ENCODE data around the gene RNF130.

The RNF130 gene

GRCh38 chr5:180068519-180069090 lies 3.0 kb downstream of the RNF130 start:
- DNase-seq (ENCODE audit: extremely low spot score, insufficient read length, low read depth), result no peak
- no peak for FAIRE-seq

DNA sequence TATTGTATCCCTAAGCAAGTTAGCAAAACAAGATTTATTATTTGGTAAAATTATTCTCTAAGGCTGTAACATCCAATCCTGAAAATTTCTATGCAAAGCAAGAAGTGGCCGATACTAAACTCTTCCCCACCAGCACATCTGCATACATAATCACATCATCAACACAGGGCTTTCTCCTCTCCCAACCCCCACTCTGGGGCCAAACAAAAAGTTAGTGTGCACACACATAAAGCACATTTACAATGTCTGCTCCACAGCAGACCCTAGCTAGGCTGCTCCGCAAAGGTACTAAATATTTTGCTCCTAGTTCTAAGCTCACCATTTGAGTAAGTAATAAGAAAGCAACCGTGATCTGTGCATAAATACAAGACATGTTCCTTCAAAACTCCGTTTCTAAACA lies 3.6 kb downstream of the RNF130 start:
- no peak for FAIRE-seq
- no peak for DNase-seq (ENCODE audit: extremely low spot score, insufficient read length, low read depth)

DNA sequence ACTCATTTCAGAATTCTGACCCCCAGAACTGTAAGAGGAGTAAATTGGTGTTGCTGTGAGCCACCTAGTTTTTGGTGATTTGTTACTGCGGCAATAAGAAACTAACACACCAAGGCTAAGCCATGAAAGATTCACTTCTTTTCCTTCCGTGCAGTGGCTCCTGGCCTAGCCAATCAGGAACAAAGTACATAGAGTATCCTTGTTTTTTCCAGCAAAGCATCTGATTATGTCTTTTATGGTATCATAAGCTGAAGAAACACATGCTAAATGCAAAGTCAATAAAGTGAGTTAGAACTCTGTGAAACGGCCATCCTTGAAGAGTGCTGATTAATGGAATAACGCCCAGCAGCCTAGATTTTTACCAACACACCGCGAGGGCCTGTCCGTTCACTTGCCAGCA lies 11.4 kb downstream of the RNF130 start:
- no peak for FAIRE-seq

GRCh38 chr5:180059326-180059725 lies 12.2 kb downstream of the RNF130 start:
- FAIRE-seq (no peak), DNase-seq (ENCODE audit: extremely low spot score, insufficient read length, low read depth) (no peak)

More for the DNA sequence above, 11.4 kb downstream of the RNF130 start:
- DNase-seq (ENCODE audit: extremely low spot score, insufficient read length, low read depth), result no peak

GRCh38 chr5:180056153-180056552 lies 15.4 kb downstream of the RNF130 start:
- DNase-seq (ENCODE audit: extremely low spot score, insufficient read length, low read depth), result no peak
- FAIRE-seq, result no peak

DNA sequence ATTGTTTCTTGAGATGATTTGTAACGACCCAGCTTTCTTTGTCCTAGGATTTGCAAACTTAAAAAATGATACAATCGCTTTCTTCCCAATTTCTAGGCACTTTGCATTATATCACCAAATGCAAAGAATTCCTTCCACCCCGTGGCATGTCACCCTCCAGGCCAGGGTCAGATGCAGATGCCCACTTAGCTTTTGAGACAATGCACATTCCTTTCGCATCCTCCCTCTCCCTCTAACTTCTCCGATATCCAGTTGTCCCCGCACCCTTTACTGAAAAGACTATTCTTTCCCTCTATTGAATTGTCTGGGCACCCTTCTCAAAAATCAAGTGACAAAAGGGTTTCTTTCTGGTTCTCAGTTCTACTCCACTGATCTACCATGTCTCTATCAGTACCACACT lies 17.3 kb downstream of the RNF130 start:
- FAIRE-seq (no peak), DNase-seq (ENCODE audit: extremely low spot score, insufficient read length, low read depth) (no peak)

DNA sequence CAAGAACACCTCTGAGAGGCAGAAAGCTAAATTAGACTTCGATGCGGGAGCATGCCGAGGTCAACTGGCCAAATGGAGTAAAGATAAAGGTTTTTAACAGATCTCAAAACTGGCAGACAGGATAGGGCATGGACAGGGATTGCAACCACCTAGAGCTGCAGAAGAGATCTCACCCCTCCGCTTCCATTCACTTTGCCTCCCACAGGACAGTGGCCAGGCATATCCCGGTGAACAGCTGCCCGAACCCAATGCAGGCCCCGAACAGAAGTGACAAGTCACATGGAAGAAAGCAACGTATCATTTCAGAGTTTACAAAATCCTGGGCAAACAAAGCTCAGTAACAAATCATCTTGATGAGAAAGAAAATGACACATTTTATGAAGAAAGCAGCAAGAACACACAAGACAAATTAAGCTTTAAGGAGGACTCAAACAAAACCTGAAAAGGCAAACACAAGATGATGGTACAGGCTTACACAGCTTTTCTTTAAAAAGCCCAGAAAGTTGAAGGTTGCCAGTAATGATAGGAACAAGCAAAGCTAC lies 18.4 kb downstream of the RNF130 start:
- no peak for FAIRE-seq
- DNase-seq (ENCODE audit: extremely low spot score, insufficient read length, low read depth), result no peak

DNA sequence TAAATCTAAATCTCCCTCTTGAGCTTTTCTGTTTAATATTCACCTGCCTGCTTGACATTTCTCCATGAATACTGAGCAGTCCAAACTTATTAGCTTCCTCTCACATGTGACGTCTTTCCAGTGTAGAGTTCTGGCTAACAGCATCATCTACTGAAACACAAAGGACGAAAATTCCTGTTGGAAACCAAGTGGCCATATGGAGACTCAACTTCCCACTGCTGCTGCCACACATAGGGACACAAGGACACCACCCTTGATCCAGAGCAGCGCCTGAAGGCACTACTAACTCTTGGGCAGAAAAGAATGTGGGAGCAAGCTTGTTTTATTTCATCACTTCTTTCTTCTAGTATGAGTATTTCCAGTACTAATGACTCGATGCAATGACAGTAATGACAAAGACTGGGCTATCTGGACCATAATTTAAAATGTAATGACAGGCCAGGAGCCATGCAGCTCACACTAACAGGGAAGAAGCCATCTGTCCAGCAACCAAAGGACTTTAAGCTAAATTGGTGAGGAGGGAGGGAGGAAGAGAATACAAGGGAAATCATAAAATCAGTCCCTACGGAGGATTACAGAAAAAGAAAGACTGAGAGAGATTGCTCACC lies 19.2 kb downstream of the RNF130 start:
- FAIRE-seq (no peak), DNase-seq (ENCODE audit: extremely low spot score, insufficient read length, low read depth) (no peak)

DNA sequence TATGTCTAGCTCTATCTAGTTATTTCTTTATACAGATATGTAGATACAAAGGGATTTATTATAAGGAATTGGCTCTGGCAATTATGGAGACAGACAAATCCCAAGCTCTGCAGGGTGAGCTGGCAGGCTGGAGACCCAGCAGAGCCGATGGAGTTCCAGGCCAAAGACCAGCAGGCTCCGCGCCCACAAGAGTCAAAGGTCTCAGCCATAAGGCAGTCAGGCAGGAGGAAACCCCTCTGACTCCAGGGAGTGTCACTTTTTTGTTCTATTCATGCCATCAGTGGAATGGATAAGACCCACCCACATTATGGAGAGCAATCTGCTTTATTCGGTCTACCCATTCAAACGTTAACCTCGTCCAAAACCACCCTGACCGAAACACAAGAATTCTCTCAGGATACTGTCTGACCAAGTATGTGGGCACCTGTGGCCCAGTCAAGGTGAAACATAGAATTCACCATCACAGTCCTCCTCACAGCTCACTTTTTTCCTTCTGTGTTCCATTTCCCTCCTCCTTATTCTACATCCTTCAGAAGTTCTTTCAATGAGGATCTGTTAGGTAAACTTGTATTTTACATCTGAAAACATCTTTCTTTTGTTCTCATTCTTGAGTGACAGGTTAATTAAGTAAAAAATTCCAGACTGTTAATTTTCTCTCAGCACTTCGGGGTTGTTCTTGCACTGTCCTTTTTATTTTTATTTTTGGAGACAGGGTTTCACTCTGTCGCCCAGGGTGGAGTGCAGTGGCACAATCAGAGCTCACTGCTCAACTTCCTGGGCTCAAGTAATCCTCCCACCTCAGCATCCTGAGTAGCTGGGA lies 21.2 kb downstream of the RNF130 start:
- DNase-seq (ENCODE audit: extremely low spot score, insufficient read length, low read depth), result no peak
- FAIRE-seq, result no peak

GRCh38 chr5:180049185-180049548 lies 22.4 kb downstream of the RNF130 start:
- DNase-seq (ENCODE audit: extremely low spot score, insufficient read length, low read depth) (no peak), FAIRE-seq (no peak)

DNA sequence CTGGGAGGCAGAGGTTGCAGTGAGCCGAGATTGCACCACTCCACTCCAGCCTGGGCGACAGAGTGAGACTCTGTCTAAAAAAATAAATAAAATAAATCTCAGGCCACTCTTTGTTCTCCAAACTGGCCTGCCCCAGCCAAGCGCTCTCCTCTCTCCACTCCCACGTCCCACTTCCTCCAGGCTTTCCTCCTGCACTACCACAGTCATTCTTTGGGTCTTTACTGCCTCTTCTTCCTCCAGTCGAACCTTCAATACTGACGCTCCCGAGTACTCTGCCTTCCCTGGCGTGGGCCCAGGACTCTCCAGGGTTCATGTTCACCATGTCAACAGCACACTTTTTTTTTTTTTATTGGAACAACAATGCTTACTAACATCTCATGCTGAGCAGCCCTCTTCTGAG lies 23.9 kb downstream of the RNF130 start:
- FAIRE-seq (no peak), DNase-seq (ENCODE audit: extremely low spot score, insufficient read length, low read depth) (no peak)

GRCh38 chr5:180046656-180047055 lies 24.9 kb downstream of the RNF130 start:
- DNase-seq (ENCODE audit: extremely low spot score, insufficient read length, low read depth) (no peak), FAIRE-seq (no peak)

DNA sequence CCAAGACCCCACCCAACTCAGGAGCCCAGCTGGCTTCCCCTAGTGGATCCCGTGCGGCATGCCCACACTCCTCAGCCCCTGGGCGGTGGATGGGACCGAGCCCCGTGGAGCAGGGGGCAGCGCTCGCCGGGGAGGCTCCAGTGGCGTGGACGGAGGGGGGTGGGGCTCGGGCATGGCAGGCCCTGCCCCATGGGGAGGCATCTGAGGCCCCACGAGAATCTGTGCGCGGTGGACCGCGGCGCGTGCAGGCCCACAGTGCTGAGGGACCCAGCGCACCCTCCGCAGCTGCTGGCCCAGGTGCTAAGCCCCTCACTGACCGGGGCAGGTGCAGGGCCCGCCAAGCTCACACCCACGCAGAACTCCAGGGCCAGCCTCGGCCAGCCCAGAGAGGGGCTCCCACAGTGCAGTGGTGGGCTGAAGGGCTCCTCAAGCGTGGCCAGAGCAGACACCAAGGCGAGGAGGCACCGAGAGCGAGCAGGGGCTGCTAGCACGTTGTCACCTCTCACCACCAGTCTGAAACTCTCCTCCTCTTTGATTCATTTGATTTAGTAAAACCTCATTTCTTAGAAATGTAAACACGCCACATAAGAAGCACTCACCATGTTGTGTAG lies 25.6 kb downstream of the RNF130 start:
- no peak for DNase-seq (ENCODE audit: extremely low spot score, insufficient read length, low read depth)
- no peak for FAIRE-seq

DNA sequence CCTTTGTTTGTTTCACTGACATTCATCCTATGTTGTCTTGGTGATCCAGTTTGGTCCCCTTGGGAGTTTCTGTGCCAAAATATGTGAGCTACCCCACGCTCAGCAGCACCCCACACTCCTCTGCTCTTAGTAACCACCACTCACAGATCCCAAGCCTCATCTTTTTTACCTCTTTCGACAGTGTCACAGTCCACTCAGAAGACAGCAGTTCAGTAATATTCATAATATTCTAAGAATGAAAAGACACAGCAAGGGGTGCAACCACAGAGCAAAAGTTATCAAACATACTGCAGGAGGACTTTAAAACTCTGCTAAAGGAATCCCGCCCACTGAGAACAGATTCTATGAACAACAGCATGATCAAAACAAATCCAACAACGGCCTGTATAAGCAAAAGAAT lies 28.2 kb downstream of the RNF130 start:
- no peak for DNase-seq (ENCODE audit: extremely low spot score, insufficient read length, low read depth)
- FAIRE-seq, result no peak

DNA sequence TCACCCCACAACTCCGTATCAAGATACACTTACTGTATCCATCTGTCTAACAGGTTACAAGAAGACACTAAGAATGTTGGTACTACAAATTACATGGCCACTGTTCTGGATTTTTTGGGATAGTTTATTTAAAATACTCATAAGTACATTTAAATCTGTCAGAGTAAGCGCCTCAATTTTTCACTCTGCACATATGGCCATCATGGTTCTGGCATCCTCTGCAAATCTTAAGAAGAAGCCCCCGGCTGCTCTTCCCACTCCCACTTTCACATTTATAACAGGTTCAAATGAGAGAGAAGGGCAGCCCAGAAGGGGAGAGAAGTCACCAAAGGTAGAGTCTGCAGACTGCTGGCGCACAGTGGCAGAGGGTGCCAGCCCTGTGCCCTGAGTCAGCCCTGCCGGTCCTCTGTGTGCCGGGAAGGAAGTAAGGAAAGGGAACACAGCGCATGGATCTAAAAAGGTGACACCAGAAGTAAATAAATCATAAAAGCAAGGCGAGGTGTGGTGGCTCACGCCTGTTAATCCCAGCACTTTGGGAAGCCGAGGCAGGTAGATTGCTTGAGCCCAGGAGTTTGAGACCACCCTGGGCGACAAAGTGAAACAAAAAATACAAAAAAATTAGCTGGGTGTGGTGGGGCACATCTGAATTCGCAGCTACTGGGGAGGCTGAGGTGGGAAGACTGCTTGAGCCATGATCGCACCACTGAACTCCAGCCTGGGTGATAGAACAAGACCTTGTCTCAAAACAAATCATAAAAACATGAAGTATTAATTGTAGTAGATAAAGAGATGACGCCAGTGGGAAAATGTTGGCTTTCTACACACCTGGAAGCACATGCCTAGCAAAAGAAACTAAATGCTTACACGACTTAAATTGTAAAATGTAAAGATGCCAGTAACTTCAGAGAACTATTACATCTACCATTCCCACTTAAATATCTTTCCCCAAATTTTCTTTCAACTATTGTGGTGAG lies 30.0 kb downstream of the RNF130 start:
- FAIRE-seq, result no peak
- no peak for DNase-seq (ENCODE audit: extremely low spot score, insufficient read length, low read depth)

DNA sequence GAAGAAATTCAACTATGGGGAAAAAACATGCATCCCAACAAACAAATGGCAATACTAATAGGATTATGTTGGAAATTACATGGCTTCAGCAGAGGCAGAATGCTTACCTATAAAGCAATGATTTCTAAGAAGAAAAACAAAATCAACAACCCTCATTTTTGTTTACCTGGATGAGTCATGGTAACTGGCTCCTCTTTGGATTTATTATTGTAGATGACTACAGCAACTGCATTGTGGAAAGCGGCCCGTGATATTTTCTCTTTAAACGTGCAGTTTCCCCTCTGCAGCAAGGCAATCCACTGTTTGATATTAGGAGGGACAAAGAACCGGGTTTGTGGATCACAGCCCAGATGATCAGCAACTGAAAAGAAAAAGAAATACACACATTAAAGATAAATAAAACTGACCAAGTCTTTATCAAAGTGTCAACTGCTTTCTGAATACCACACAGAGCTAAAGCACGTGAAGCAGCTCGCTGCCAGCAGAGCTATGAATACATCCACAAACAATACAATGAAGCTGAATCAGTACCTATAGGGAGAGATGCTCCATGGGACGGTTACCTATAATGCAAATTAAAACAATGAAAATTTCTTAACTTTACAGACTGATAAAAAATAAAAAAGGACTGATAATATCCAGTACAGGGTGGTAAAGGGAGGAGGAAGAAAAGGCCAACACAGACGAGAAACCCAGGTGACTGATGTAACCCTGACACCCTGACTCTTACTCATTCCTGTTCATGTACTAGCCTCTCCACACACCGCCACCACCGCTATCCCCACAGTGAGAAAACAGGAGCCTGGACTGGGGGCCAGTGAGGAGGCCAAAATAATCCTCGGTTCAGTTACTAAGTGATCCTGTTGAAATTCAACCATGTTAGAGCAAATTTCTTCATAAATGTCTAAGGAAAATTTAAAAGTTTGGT lies 31.0 kb downstream of the RNF130 start:
- DNase-seq (ENCODE audit: extremely low spot score, insufficient read length, low read depth) (no peak), FAIRE-seq (no peak)

DNA sequence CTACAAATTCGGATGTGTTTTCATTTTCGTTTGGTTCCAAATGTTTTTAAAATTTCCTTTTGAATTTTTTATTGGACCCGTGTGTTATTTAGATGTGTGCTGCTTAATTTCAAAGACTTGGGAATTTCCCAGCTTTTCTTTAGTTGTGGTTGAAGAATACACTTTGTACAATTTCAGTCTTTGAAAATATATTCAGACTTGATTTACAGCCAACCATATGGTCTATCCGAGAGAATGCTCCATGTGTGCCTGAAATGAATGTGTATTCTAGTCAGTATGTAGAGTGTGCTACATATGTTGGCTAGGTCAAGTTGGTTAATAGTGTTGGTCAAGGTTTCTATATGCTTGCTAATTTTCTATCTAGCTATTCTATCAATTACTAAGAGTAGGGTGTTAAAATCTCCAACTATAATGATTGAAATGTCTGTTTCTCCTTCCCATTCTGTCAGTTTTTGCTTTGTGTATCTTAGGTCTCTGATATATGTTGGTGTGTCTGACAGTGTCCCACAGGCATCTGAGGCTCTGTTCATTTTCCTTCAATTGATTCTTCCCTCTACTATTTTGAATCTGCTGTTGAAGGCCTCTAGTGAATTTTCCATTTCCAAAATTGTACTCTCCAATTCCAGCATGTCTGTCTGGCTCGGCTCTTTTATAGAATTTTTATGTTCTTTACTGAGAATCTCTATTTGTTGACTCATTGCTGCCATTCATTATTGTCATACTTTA lies 36.2 kb downstream of the RNF130 start:
- DNase-seq (ENCODE audit: extremely low spot score, insufficient read length, low read depth) (no peak), FAIRE-seq (no peak)

DNA sequence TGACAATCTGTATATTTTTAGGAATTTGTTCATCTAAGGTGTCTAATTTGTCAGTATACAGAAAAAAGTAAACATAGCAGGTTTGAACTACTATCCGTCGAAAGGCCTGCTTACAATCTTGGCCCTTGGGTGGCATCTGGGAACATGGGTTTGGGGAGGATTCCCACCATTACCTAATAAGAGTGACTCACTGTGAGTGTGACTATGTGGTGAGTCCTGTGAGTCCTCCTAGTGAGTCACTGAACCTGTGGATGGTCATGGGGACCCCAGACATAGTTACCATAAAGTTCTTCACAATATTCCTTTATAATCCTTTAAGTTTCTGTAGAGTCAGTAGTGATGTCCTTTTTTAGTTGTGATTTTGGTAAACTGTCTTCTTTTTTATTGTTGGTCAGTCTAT lies 37.0 kb downstream of the RNF130 start:
- DNase-seq (ENCODE audit: extremely low spot score, insufficient read length, low read depth) (no peak), FAIRE-seq (no peak)

All from GM18507 (cell line).